ENCODE measurements around the gene LRBA.

GRCh38 chr4:150923945-150924344 is 91.1 kb downstream of the LRBA start:
- TF ChIP-seq, protein P1, sequence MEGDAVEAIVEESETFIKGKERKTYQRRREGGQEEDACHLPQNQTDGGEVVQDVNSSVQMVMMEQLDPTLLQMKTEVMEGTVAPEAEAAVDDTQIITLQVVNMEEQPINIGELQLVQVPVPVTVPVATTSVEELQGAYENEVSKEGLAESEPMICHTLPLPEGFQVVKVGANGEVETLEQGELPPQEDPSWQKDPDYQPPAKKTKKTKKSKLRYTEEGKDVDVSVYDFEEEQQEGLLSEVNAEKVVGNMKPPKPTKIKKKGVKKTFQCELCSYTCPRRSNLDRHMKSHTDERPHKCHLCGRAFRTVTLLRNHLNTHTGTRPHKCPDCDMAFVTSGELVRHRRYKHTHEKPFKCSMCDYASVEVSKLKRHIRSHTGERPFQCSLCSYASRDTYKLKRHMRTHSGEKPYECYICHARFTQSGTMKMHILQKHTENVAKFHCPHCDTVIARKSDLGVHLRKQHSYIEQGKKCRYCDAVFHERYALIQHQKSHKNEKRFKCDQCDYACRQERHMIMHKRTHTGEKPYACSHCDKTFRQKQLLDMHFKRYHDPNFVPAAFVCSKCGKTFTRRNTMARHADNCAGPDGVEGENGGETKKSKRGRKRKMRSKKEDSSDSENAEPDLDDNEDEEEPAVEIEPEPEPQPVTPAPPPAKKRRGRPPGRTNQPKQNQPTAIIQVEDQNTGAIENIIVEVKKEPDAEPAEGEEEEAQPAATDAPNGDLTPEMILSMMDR (IDR thresholded peaks at IDR 0.05): no peak
- TF ChIP-seq POLR2A (IDR thresholded peaks at IDR 0.05): no peak
- TF ChIP-seq POLR2AphosphoS5 (IDR thresholded peaks at IDR 0.05): no peak

All from breast epithelium (tissue), 3 donors.